HEK293 (cell line): ENCODE results near the gene SLC7A6.
A peak's percentile ranks its signal among the peaks of the same experiment; 100 is the strongest.

Experiments
- CTCF ChIA-PET: fragments of 350-600 bp; formaldehyde crosslinking; extraction: SDS; loops from one replicate; lab custom pipeline; 2021; ENCODE audit warnings: antibody characterized with exemption; lab: Yijun Ruan, JAX
- POLR2A ChIA-PET: fragments of 300-600 bp; formaldehyde crosslinking; extraction: SDS; loops from one replicate; lab custom pipeline; 2020; ENCODE audit warnings: antibody characterized with exemption, inconsistent platforms; lab: Yijun Ruan, JAX
- H3K27ac ChIP-seq: fragments of 200-500 bp; sonication (Bioruptor generic); 2 replicates; pipeline ENCODE4 v1.5.1; 2014; ENCODE audit warnings: low read depth, low read length, control low read depth, inconsistent platforms; ENCODE audit errors: extremely low read depth
- H3K36me3 ChIP-seq, 2 experiments: fragments of 200-500 bp in 1 of 2; sonication (Bioruptor generic) in 1 of 2; 1 replicate in 1 of 2; 2 replicates in 1 of 2; pipeline ENCODE4 v1.5.1; 2014 to 2017; ENCODE audit warnings: inconsistent platforms in 2 of 2, low read length in 2 of 2; ENCODE audit not compliant: control insufficient read depth in 2 of 2, insufficient read depth in 1 of 2
- H3K4me1 ChIP-seq: fragments of 200-500 bp; sonication (Bioruptor generic); 2 replicates; pipeline ENCODE4 v1.5.1; 2014; ENCODE audit warnings: mild to moderate bottlenecking, low read length, inconsistent platforms; ENCODE audit not compliant: control insufficient read depth, insufficient read depth
- H3K4me3 ChIP-seq: 2 replicates; pipeline ENCODE4 v1.5.1; 2011; ENCODE audit warnings: low read depth, mild to moderate bottlenecking, control low read depth, low read length, moderate library complexity
- H3K9me3 ChIP-seq: fragments of 200-500 bp; sonication (Bioruptor generic); 2 replicates; pipeline ENCODE4 v1.5.1; 2014; ENCODE audit warnings: low read depth, low read length, inconsistent platforms; ENCODE audit not compliant: control insufficient read depth, insufficient read depth
- RBAK ChIP-seq: fragments of 450-650 bp; formaldehyde crosslinking; IDR thresholded peaks from 2 replicates; pipeline ENCODE4 v1.5.1; 2016; ENCODE audit warnings: missing biosample characterization, missing genetic modification characterization
- SCRT1 ChIP-seq: fragments of 450-650 bp; formaldehyde crosslinking; IDR thresholded peaks from 2 replicates; pipeline ENCODE4 v1.5.1; 2016; ENCODE audit warnings: missing biosample characterization, missing genetic modification characterization, borderline replicate concordance
- SCRT2 ChIP-seq: fragments of 450-650 bp; formaldehyde crosslinking; IDR thresholded peaks from 2 replicates; pipeline ENCODE4 v1.5.1; 2016; ENCODE audit warnings: missing biosample characterization, missing genetic modification characterization
- SP2 ChIP-seq: fragments of 450-650 bp; formaldehyde crosslinking; IDR thresholded peaks from 2 replicates; pipeline ENCODE4 v1.5.1; 2016; ENCODE audit warnings: missing biosample characterization, missing genetic modification characterization
- ZNF155 ChIP-seq: fragments of 450-650 bp; formaldehyde crosslinking; IDR thresholded peaks from 2 replicates; pipeline ENCODE4 v1.5.1; 2016; ENCODE audit warnings: missing biosample characterization, missing genetic modification characterization
- ZNF202 ChIP-seq: fragments of 450-650 bp; formaldehyde crosslinking; IDR thresholded peaks from 2 replicates; pipeline ENCODE4 v1.5.1; 2016; ENCODE audit warnings: missing biosample characterization, missing genetic modification characterization, borderline replicate concordance
- ZNF248 ChIP-seq: fragments of 450-650 bp; formaldehyde crosslinking; IDR thresholded peaks from 2 replicates; pipeline ENCODE4 v1.5.1; 2017; ENCODE audit warnings: missing biosample characterization, missing genetic modification characterization
- ZNF426 ChIP-seq: fragments of 450-650 bp; formaldehyde crosslinking; IDR thresholded peaks from 2 replicates; pipeline ENCODE4 v1.5.1; 2017; ENCODE audit warnings: missing biosample characterization, missing genetic modification characterization, mild to moderate bottlenecking, inconsistent platforms, moderate library complexity
- ZNF530 ChIP-seq: fragments of 450-650 bp; formaldehyde crosslinking; IDR thresholded peaks from 2 replicates; pipeline ENCODE4 v1.5.1; 2016; ENCODE audit warnings: low read depth, missing biosample characterization, missing genetic modification characterization
- TF ChIP-seq, protein P1 (sequence below): fragments of 450-650 bp; formaldehyde crosslinking; IDR thresholded peaks from 2 replicates; pipeline ENCODE4 v1.5.1; 2016; ENCODE audit warnings: missing biosample characterization, missing genetic modification characterization
- TF ChIP-seq, protein P2 (sequence below): fragments of 450-650 bp; formaldehyde crosslinking; IDR thresholded peaks from 2 replicates; pipeline ENCODE4 v1.5.1; 2016; ENCODE audit warnings: missing biosample characterization, missing genetic modification characterization, borderline replicate concordance

The SLC7A6 gene

DNA sequence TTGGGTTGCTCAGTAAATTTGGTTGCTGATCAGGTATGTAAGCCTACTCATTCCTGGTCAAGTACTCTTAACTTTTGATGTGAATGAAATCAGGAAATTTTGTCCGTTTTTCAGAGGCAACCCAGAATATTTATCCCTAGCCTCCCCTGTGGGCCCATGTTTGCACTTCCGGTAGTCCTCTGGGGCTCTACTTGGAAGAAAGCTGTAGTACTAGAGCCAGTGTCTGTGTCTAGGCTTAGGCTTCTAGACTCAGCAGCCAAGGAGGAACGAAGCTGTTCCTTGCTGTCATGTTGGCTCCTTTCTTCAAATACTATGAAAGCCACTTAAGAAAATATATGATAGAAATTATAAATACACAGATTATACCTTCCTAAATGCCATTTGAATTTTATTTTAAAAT is 49.6 kb upstream of the SLC7A6 start:
- H3K4me3 ChIP-seq: no peak overlapping the region
- H3K4me1 ChIP-seq: no peaks in the 10 kb centered on the region
- CTCF ChIA-PET: no interaction called here
- no peaks in the 10 kb centered on the region for H3K9me3 ChIP-seq
- TF ChIP-seq SP2 (tag by site-specific recombination) (no peak), ZNF248 (tag by site-specific recombination) (no peak)
- no peak overlapping the region for H3K27ac ChIP-seq
- peaks cover 0 to 3% of the 10 kb centered on the region in 2 experiments; a peak in 2 of 3 replicates for H3K36me3 ChIP-seq
- POLR2A ChIA-PET: no interaction called here

DNA sequence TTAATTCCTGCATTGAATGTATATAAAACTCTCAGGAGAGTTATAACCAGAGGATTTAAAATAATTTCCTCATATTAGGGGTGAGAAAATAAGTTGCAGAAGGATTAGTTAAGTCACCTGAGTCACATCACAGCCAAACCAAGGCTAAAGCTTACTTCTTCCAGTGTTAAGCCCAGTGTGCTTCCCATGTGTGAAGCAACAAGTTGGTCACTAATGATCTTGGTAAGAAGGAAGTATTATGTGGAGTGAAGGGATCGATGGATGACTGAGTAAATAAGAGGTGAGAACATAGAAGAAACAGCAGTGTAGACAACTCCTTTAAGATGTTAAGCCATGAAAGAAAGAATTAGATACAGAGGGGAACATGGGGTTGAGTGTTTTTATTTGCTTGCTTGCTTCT is 49.0 kb upstream of the SLC7A6 start:
- peak; percentile 77; the same call in 1 of the 2 replicates for TF ChIP-seq SCRT1 (tag by site-specific recombination)
- TF ChIP-seq, protein P1, sequence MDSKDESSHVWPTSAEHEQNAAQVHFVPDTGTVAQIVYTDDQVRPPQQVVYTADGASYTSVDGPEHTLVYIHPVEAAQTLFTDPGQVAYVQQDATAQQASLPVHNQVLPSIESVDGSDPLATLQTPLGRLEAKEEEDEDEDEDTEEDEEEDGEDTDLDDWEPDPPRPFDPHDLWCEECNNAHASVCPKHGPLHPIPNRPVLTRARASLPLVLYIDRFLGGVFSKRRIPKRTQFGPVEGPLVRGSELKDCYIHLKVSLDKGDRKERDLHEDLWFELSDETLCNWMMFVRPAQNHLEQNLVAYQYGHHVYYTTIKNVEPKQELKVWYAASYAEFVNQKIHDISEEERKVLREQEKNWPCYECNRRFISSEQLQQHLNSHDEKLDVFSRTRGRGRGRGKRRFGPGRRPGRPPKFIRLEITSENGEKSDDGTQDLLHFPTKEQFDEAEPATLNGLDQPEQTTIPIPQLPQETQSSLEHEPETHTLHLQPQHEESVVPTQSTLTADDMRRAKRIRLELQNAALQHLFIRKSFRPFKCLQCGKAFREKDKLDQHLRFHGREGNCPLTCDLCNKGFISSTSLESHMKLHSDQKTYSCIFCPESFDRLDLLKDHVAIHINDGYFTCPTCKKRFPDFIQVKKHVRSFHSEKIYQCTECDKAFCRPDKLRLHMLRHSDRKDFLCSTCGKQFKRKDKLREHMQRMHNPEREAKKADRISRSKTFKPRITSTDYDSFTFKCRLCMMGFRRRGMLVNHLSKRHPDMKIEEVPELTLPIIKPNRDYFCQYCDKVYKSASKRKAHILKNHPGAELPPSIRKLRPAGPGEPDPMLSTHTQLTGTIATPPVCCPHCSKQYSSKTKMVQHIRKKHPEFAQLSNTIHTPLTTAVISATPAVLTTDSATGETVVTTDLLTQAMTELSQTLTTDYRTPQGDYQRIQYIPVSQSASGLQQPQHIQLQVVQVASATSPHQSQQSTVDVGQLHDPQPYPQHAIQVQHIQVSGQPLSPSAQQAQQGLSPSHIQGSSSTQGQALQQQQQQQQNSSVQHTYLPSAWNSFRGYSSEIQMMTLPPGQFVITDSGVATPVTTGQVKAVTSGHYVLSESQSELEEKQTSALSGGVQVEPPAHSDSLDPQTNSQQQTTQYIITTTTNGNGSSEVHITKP: peak; percentile 41; the same call in 1 of the 2 replicates
- TF ChIP-seq SCRT2 (tag by site-specific recombination): peak; percentile 93
- TF ChIP-seq ZNF155 (tag by site-specific recombination): no peak
- TF ChIP-seq RBAK: no peak
- H3K36me3 ChIP-seq: peaks cover 0 to 3% of the 10 kb centered on the region in 2 experiments; a peak in 2 of 3 replicates
- no peaks in the 10 kb centered on the region for H3K4me1 ChIP-seq
- ChIA-PET POLR2A (no interaction called here), CTCF (no interaction called here)
- H3K27ac ChIP-seq: no peak overlapping the region
- H3K9me3 ChIP-seq: no peaks in the 10 kb centered on the region
- H3K4me3 ChIP-seq: no peak overlapping the region

DNA sequence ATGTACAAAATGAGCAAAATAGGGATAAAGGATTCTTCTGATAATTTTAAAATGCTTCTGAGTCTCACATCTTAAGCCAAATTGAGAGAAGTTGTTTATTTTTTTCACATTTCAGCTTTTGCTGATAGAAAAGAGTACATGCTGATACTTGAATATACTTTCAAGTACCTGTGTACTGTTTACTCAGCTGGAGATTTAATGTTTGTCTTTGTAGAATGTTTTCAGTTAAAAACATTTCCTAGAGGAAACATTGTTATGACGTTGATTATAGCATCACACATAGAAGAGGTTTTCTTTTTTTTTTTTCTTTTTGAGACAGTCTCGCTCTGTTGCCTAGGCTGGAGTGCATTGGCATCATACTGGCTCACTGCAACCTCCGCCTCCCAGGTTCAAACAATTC is 48.1 kb upstream of the SLC7A6 start:
- H3K4me1 ChIP-seq: no peaks in the 10 kb centered on the region
- CTCF ChIA-PET: interaction anchor here (0.5 to 1.7 kb wide), 5 partner anchors 12 to 695 kb away, joined by 3 to 7 read pairs (median 3); no protein-coding TSS in a partner anchor
- no peak overlapping the region for H3K27ac ChIP-seq
- TF ChIP-seq ZNF426 (tag by site-specific recombination): no peak
- TF ChIP-seq ZNF530: no peak
- TF ChIP-seq ZNF202 (tag by site-specific recombination): no peak
- TF ChIP-seq, protein P2, sequence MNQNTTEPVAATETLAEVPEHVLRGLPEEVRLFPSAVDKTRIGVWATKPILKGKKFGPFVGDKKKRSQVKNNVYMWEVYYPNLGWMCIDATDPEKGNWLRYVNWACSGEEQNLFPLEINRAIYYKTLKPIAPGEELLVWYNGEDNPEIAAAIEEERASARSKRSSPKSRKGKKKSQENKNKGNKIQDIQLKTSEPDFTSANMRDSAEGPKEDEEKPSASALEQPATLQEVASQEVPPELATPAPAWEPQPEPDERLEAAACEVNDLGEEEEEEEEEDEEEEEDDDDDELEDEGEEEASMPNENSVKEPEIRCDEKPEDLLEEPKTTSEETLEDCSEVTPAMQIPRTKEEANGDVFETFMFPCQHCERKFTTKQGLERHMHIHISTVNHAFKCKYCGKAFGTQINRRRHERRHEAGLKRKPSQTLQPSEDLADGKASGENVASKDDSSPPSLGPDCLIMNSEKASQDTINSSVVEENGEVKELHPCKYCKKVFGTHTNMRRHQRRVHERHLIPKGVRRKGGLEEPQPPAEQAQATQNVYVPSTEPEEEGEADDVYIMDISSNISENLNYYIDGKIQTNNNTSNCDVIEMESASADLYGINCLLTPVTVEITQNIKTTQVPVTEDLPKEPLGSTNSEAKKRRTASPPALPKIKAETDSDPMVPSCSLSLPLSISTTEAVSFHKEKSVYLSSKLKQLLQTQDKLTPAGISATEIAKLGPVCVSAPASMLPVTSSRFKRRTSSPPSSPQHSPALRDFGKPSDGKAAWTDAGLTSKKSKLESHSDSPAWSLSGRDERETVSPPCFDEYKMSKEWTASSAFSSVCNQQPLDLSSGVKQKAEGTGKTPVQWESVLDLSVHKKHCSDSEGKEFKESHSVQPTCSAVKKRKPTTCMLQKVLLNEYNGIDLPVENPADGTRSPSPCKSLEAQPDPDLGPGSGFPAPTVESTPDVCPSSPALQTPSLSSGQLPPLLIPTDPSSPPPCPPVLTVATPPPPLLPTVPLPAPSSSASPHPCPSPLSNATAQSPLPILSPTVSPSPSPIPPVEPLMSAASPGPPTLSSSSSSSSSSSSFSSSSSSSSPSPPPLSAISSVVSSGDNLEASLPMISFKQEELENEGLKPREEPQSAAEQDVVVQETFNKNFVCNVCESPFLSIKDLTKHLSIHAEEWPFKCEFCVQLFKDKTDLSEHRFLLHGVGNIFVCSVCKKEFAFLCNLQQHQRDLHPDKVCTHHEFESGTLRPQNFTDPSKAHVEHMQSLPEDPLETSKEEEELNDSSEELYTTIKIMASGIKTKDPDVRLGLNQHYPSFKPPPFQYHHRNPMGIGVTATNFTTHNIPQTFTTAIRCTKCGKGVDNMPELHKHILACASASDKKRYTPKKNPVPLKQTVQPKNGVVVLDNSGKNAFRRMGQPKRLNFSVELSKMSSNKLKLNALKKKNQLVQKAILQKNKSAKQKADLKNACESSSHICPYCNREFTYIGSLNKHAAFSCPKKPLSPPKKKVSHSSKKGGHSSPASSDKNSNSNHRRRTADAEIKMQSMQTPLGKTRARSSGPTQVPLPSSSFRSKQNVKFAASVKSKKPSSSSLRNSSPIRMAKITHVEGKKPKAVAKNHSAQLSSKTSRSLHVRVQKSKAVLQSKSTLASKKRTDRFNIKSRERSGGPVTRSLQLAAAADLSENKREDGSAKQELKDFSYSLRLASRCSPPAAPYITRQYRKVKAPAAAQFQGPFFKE (tag by site-specific recombination): no peak
- H3K9me3 ChIP-seq: no peaks in the 10 kb centered on the region
- H3K36me3 ChIP-seq: peaks cover 0 to 3% of the 10 kb centered on the region in 2 experiments; a peak in 2 of 3 replicates
- no peak overlapping the region for H3K4me3 ChIP-seq
- POLR2A ChIA-PET: no interaction called here
